ENCODE results near the gene MYBPC1. TPM values are rescaled to one million over a fixed set of nuclear protein-coding genes. Genes with fewer than 3 reads are reported as not detected.

The MYBPC1 gene
- total RNA-seq, 1 experiment from 2014 or later: not detected

DNA sequence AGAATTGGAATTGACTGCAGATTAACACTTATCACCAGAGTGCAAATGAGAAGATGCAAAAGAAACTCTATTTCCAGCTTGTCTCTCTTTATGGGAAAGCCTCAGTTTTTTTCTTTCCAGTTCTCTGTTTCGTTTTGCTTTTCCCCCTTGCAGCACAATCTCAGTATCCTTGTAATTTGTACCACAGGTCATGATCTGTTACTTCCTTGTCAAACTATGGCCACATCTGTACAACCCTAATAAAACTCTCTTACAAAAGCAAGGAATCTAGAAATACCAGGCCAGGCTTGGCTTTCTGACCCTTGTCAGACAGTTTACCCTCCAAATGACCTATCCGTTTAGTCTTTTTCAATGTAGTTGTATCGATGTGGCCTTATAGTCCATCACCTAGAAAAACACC, 33.9 kb downstream of the MYBPC1 start:
- Histone ChIP-seq H3K23me2 (ENCODE audit: insufficient read length, low read depth, low read length, poor library complexity, severe bottlenecking) (no peaks in the 10 kb centered on the region), H2BK120ac (ENCODE audit: low read depth, low read length, poor library complexity, severe bottlenecking) (no peak overlapping the region), H3K4me1 (ENCODE audit: insufficient read depth, low read length) (no peaks in the 10 kb centered on the region), H4K91ac (ENCODE audit: insufficient read length, low read depth, low read length) (no peak overlapping the region), H3K9ac (ENCODE audit: extremely low read depth, insufficient read length, low read length) (no peak overlapping the region), H2BK5ac (ENCODE audit: insufficient read length, low read length) (no peak overlapping the region), H3K4ac (ENCODE audit: low read depth, low read length) (no peak overlapping the region), H3K56ac (ENCODE audit: insufficient read length, low read depth, low read length) (no peak overlapping the region), H4K5ac (ENCODE audit: insufficient read length, low read depth, low read length) (no peak overlapping the region), H3K23ac (ENCODE audit: insufficient read length, low read depth, low read length) (no peak overlapping the region), H3K9me3 (ENCODE audit: control insufficient read depth, low read depth, low read length) (no peaks in the 10 kb centered on the region), H3T11ph (ENCODE audit: low read length) (no peak overlapping the region), H3K14ac (ENCODE audit: insufficient read depth, low read length) (no peak overlapping the region), H3K79me1 (ENCODE audit: insufficient read depth, low read depth, low read length, poor library complexity, severe bottlenecking) (no peaks in the 10 kb centered on the region), H3K18ac (ENCODE audit: insufficient read length, low read depth, low read length) (no peak overlapping the region), H2AK5ac (ENCODE audit: insufficient read length, low read length) (no peak overlapping the region), H2BK20ac (ENCODE audit: low read depth, low read length, poor library complexity, severe bottlenecking) (no peak overlapping the region), H2BK15ac (ENCODE audit: low read depth, low read length) (no peak overlapping the region), H2BK12ac (ENCODE audit: insufficient read length, low read depth, low read length) (no peak overlapping the region), H4K8ac (replicated peaks; ENCODE audit: insufficient read length, low read depth, low read length) (no peak overlapping the region), H3K27me3 (ENCODE audit: insufficient read depth, low read length) (no peaks in the 10 kb centered on the region), H2AFZ (ENCODE audit: low read length) (no peak overlapping the region), H4K20me1 (ENCODE audit: control insufficient read depth, insufficient read depth, insufficient read length) (no peaks in the 10 kb centered on the region), H3K79me2 (ENCODE audit: insufficient read depth, low read length) (no peaks in the 10 kb centered on the region), H3K27ac (ENCODE audit: insufficient read length, low read depth, low read length) (no peak overlapping the region), H3K4me2 (ENCODE audit: insufficient read depth, insufficient read length, low read length) (no peak overlapping the region)
- Mint-ChIP-seq H3K27me3 (ENCODE audit: low read depth) (no peaks in the 10 kb centered on the region; the same call in 1 of the 2 replicates), H3K27ac (no peak overlapping the region), H3K4me3 (no peak overlapping the region), H3K4me1 (no peaks in the 10 kb centered on the region; a peak in 1 of 4 replicates), H3K36me3 (ENCODE audit: insufficient read depth in 1 of 3, low read depth in 3 of 3) (peaks cover 0 to 2% (median 0%) of the 10 kb centered on the region in 3 experiments; a peak in 1 of 7 replicates), H3K9me3 (peaks cover 0 to 2% of the 10 kb centered on the region in 2 experiments; a peak in 3 of 5 replicates)
- no peak for DNase-seq
- no CpG with 5 or more reads among the region's 3 CpGs for WGBS (ENCODE audit: extremely low coverage, insufficient read length, low lambda C conversion rate)
- TF ChIP-seq, protein P1, sequence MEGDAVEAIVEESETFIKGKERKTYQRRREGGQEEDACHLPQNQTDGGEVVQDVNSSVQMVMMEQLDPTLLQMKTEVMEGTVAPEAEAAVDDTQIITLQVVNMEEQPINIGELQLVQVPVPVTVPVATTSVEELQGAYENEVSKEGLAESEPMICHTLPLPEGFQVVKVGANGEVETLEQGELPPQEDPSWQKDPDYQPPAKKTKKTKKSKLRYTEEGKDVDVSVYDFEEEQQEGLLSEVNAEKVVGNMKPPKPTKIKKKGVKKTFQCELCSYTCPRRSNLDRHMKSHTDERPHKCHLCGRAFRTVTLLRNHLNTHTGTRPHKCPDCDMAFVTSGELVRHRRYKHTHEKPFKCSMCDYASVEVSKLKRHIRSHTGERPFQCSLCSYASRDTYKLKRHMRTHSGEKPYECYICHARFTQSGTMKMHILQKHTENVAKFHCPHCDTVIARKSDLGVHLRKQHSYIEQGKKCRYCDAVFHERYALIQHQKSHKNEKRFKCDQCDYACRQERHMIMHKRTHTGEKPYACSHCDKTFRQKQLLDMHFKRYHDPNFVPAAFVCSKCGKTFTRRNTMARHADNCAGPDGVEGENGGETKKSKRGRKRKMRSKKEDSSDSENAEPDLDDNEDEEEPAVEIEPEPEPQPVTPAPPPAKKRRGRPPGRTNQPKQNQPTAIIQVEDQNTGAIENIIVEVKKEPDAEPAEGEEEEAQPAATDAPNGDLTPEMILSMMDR (conservative IDR thresholded peaks at IDR 0.05): no peak
